H1 (cell line): ENCODE results near the gene LIPA. TPM values are rescaled to one million over a fixed set of nuclear protein-coding genes. Genes with fewer than 3 reads are reported as not detected.

Experiments used
- CTCF ChIA-PET: fragments of 300-600 bp; sonication (Branson Sonifier 250); formaldehyde crosslinking; loops from one replicate; lab custom pipeline; 2021; ENCODE audit not compliant: partially characterized antibody; lab: Charles Lee
- POLR2A ChIA-PET: fragments of 300-600 bp; sonication (Branson Sonifier 250); formaldehyde crosslinking; loops from one replicate; lab custom pipeline; 2021; ENCODE audit warnings: inconsistent platforms; ENCODE audit not compliant: partially characterized antibody; lab: Charles Lee
- DNase-seq, 2 experiments: peaks; one replicate each; pipeline versions ENCODE4 v3.0.0 to v3.0.0-alpha.2; 2010 to 2022; ENCODE audit warnings: low spot score in 2 of 2, low read depth in 1 of 2, mixed read lengths in 1 of 2
- FAIRE-seq: peaks from 2 replicates; lab custom pipeline; 2011; peaks lifted over from hg19 to GRCh38; lab: Jason Lieb, UNC
- H2AFZ ChIP-seq: 2 replicates; pipeline ENCODE4 v1.8.1; 2012; ENCODE audit warnings: low read length, inconsistent platforms
- H2AK5ac ChIP-seq: 2 replicates; pipeline ENCODE4 v1.6.1; 2013; ENCODE audit warnings: low read depth, low read length
- H2BK120ac ChIP-seq: replicated peaks from 2 replicates; pipeline ENCODE3; 2013; ENCODE audit warnings: low read depth, low read length, inconsistent platforms
- H2BK12ac ChIP-seq: 2 replicates; pipeline ENCODE4 v1.6.1; 2013; ENCODE audit warnings: low read depth, low read length
- H2BK15ac ChIP-seq: 2 replicates; pipeline ENCODE4 v1.6.1; 2013; ENCODE audit warnings: low read length
- H2BK20ac ChIP-seq: 2 replicates; pipeline ENCODE4 v1.6.1; 2013; ENCODE audit warnings: low read length
- H2BK5ac ChIP-seq: 2 replicates; pipeline ENCODE4 v1.6.1; 2013; ENCODE audit warnings: low read depth, low read length
- H3K14ac ChIP-seq: 2 replicates; pipeline ENCODE4 v1.6.1; 2013; ENCODE audit warnings: inconsistent platforms; ENCODE audit not compliant: insufficient read length
- H3K18ac ChIP-seq: 2 replicates; pipeline ENCODE4 v1.6.1; 2013; ENCODE audit warnings: low read length; ENCODE audit errors: extremely low read depth
- H3K23ac ChIP-seq: 2 replicates; pipeline ENCODE4 v1.6.1; 2013; ENCODE audit warnings: inconsistent platforms; ENCODE audit not compliant: insufficient read length
- H3K23me2 ChIP-seq: 2 replicates; pipeline ENCODE4 v1.6.1; 2013; ENCODE audit warnings: low read depth, low read length
- H3K27ac ChIP-seq: 2 replicates; pipeline ENCODE4 v1.6.1; 2011; ENCODE audit warnings: low read depth, low read length, inconsistent platforms
- H3K27me3 ChIP-seq, 4 experiments: replicated peaks in 1 of 4; 1 replicate in 1 of 4; 2 replicates in 3 of 4; pipeline versions ENCODE4 v1.6.1 to v1.8.1; 2011 to 2013; ENCODE audit warnings: low read length in 3 of 4, mild to moderate bottlenecking in 3 of 4, inconsistent platforms in 2 of 4, mixed read lengths in 2 of 4, moderate library complexity in 1 of 4; ENCODE audit not compliant: control insufficient read depth in 3 of 4, insufficient read depth in 3 of 4; ENCODE audit errors: extremely low read depth in 1 of 4
- H3K36me3 ChIP-seq, 4 experiments: 2 replicates each; pipeline versions ENCODE4 v1.6.1 to v1.8.1; 2011 to 2013; ENCODE audit warnings: mild to moderate bottlenecking in 4 of 4, low read length in 3 of 4, moderate library complexity in 2 of 4, control low read depth in 1 of 4, inconsistent platforms in 1 of 4; ENCODE audit not compliant: insufficient read depth in 4 of 4, control insufficient read depth in 2 of 4
- H3K4ac ChIP-seq: replicated peaks from 2 replicates; pipeline ENCODE3; 2013; ENCODE audit warnings: low read length, low read depth, mixed read lengths, inconsistent platforms; ENCODE audit not compliant: insufficient read length
- H3K4me1 ChIP-seq, 4 experiments: replicated peaks in 1 of 4; 1 replicate in 1 of 4; 2 replicates in 3 of 4; pipeline versions ENCODE4 v1.6.1 to v1.8.1; 2011 to 2013; ENCODE audit warnings: low read length in 3 of 4, inconsistent platforms in 2 of 4, mixed read lengths in 1 of 4; ENCODE audit not compliant: insufficient read depth in 4 of 4, control insufficient read depth in 3 of 4
- H3K4me2 ChIP-seq, 2 experiments: 2 replicates each; pipeline versions ENCODE4 v1.6.1 to v1.8.1; 2011 to 2013; ENCODE audit warnings: low read depth in 2 of 2, low read length in 2 of 2, control low read depth in 1 of 2, inconsistent platforms in 1 of 2, mild to moderate bottlenecking in 1 of 2; ENCODE audit not compliant: insufficient read depth in 1 of 2
- H3K4me3 ChIP-seq, 4 experiments: fragments of 200-600, 300-600 bp in 1 of 4; sonication (generic), shearing (Covaris generic), sonication (Bioruptor Twin) in 1 of 4; 2 replicates each; pipeline versions ENCODE4 v1.5.1 to v1.8.1; 2011 to 2016; ENCODE audit warnings: low read length in 4 of 4, low read depth in 3 of 4, control low read depth in 2 of 4, inconsistent platforms in 2 of 4, mild to moderate bottlenecking in 2 of 4, mixed read lengths in 1 of 4, moderate library complexity in 1 of 4; ENCODE audit not compliant: insufficient read depth in 2 of 4; ENCODE audit errors: extremely low read depth in 1 of 4
- H3K56ac ChIP-seq: replicated peaks from 2 replicates; pipeline ENCODE3; 2013; ENCODE audit warnings: low read depth, mild to moderate bottlenecking, mixed read lengths, low read length, inconsistent platforms; ENCODE audit not compliant: insufficient read length
- H3K79me1 ChIP-seq: 2 replicates; pipeline ENCODE4 v1.6.1; 2013; ENCODE audit warnings: low read depth, low read length, control low read depth
- H3K79me2 ChIP-seq, 2 experiments: 2 replicates each; pipeline versions ENCODE4 v1.6.1 to v1.8.1; 2012 to 2013; ENCODE audit warnings: low read length in 2 of 2, mild to moderate bottlenecking in 2 of 2, inconsistent platforms in 1 of 2; ENCODE audit not compliant: insufficient read depth in 2 of 2, control insufficient read depth in 1 of 2
- H3K9ac ChIP-seq, 4 experiments: replicated peaks in 1 of 4; 1 replicate in 1 of 4; 2 replicates in 3 of 4; pipeline versions ENCODE4 v1.6.1 to v1.8.1; 2011 to 2013; ENCODE audit warnings: low read depth in 3 of 4, low read length in 3 of 4, control low read depth in 2 of 4, mild to moderate bottlenecking in 2 of 4, moderate library complexity in 2 of 4, inconsistent platforms in 1 of 4; ENCODE audit errors: extremely low read depth in 1 of 4
- H3K9me3 ChIP-seq, 2 experiments: 2 replicates each; pipeline versions ENCODE4 v1.6.1 to v1.8.1; 2012 to 2013; ENCODE audit warnings: mild to moderate bottlenecking in 2 of 2, moderate library complexity in 2 of 2, control low read depth in 1 of 2, inconsistent platforms in 1 of 2, low read depth in 1 of 2, low read length in 1 of 2, mixed read lengths in 1 of 2; ENCODE audit not compliant: insufficient read depth in 2 of 2
- H4K20me1 ChIP-seq, 2 experiments: replicated peaks in 1 of 2; 2 replicates each; pipeline versions ENCODE3 to v1.8.1; 2011 to 2013; ENCODE audit warnings: inconsistent platforms in 2 of 2, low read length in 2 of 2, mild to moderate bottlenecking in 1 of 2; ENCODE audit not compliant: insufficient read depth in 2 of 2, control insufficient read depth in 1 of 2
- H4K5ac ChIP-seq: 2 replicates; pipeline ENCODE4 v1.6.1; 2013; ENCODE audit warnings: low read length, low read depth, mixed read lengths, inconsistent platforms; ENCODE audit not compliant: insufficient read length
- H4K8ac ChIP-seq: 2 replicates; pipeline ENCODE4 v1.8.0; 2013; ENCODE audit warnings: mild to moderate bottlenecking, moderate library complexity, low read length, inconsistent platforms; ENCODE audit not compliant: insufficient read depth; ENCODE audit errors: extremely low read depth
- H4K91ac ChIP-seq: replicated peaks from 2 replicates; pipeline ENCODE3; 2013; ENCODE audit warnings: low read length, mixed read lengths, inconsistent platforms; ENCODE audit not compliant: insufficient read length
- BRCA1 ChIP-seq: IDR thresholded peaks from 2 replicates; pipeline ENCODE4 v1.6.1; 2012; ENCODE audit warnings: low read depth, low read length, improper control_type of control experiment
- CBX5 ChIP-seq: fragments of 300-800, 300-1000 bp; sonication (generic); IDR thresholded peaks from 2 replicates; pipeline ENCODE4 v1.7.1; 2016; ENCODE audit warnings: antibody characterized with exemption, low read length, low read depth
- CBX8 ChIP-seq: fragments of 300-800, 300-1000 bp; sonication (generic); IDR thresholded peaks from 2 replicates; pipeline ENCODE4 v1.7.1; 2016; ENCODE audit warnings: low read depth, low read length, borderline replicate concordance
- FOSL1 ChIP-seq: IDR thresholded peaks from 2 replicates; pipeline ENCODE4 v1.6.1; 2011; ENCODE audit warnings: mild to moderate bottlenecking, low read depth, low read length, moderate library complexity; ENCODE audit not compliant: insufficient read depth
- HDAC6 ChIP-seq: IDR thresholded peaks from one replicate; pipeline ENCODE4 v1.7.1; 2012; ENCODE audit warnings: low read depth, mild to moderate bottlenecking, inconsistent platforms, low read length, moderate library complexity
- RAD21 ChIP-seq, 2 experiments: IDR thresholded peaks in 1 of 2; conservative IDR thresholded peaks in 1 of 2; 2 replicates each; pipeline ENCODE4 v1.6.1; 2011; ENCODE audit warnings: low read depth in 2 of 2, low read length in 2 of 2, improper control_type of control experiment in 1 of 2, inconsistent platforms in 1 of 2, mild to moderate bottlenecking in 1 of 2, moderate library complexity in 1 of 2
- RXRA ChIP-seq: IDR thresholded peaks from 2 replicates; pipeline ENCODE4 v1.6.1; 2011; ENCODE audit warnings: low read depth, mild to moderate bottlenecking, low read length, moderate library complexity; ENCODE audit not compliant: insufficient read depth
- SP2 ChIP-seq: IDR thresholded peaks from 2 replicates; pipeline ENCODE4 v1.6.1; 2012; ENCODE audit warnings: mild to moderate bottlenecking, low read length, inconsistent platforms
- TAF1 ChIP-seq: IDR thresholded peaks from 2 replicates; pipeline ENCODE4 v1.6.1; 2011; ENCODE audit warnings: mild to moderate bottlenecking, low read depth, low read length
- TAF7 ChIP-seq: optimal IDR thresholded peaks from 2 replicates; pipeline ENCODE3; 2011; ENCODE audit warnings: low read depth, mild to moderate bottlenecking, inconsistent platforms, low read length, moderate library complexity, borderline replicate concordance
- TEAD4 ChIP-seq: IDR thresholded peaks from 2 replicates; pipeline ENCODE4 v1.6.1; 2012; ENCODE audit warnings: low read depth, low read length, inconsistent platforms, mixed read lengths
- WGBS, 2 experiments: shearing (Covaris generic) in 1 of 2; methylation state at CpG; one replicate each; pipeline versions ENCODE4 v1.1.6 to v1.1.7; 2013 to 2015; ENCODE audit warnings: low lambda C conversion rate in 2 of 2, mixed read lengths in 2 of 2, inconsistent platforms in 1 of 2, low coverage in 1 of 2, missing lambda C conversion rate in 1 of 2; ENCODE audit not compliant: insufficient replicate concordance in 2 of 2, insufficient coverage in 1 of 2, insufficient read length in 1 of 2; ENCODE audit errors: extremely low coverage in 1 of 2, missing lambda C conversion rate in 1 of 2; 5-methylcytosine and 5-hydroxymethylcytosine counted together
- polyA plus RNA-seq, 7 experiments: library from polyadenylated mRNA; depleted of rRNA in 3 of 7; stranded (reverse) in 5 of 7; unstranded in 2 of 7; fragments of >200 nt in 5 of 7; fragments of 200-250 nt in 2 of 7; gene quantifications; 1 replicate in 5 of 7; 2 replicates in 1 of 7; 4 replicates in 1 of 7; pipeline versions ENCODE4 v1.2.1 to v1.2.3, GENCODE V29; 2011 to 2013; ENCODE audit warnings: missing spikeins in 2 of 7, mixed read lengths in 2 of 7
- total RNA-seq: library from RNA; stranded (reverse); fragmentation: NEBNext Ultra II Directional; extraction: Animal tissue kit (Norgen Biotek cat#: 25700); gene quantifications from 2 replicates; pipeline ENCODE4 v1.2.1, GENCODE V29; 2021
- TF ChIP-seq, protein P1 (sequence below), 3 experiments: IDR thresholded peaks; 1 replicate in 2 of 3; 2 replicates in 1 of 3; pipeline versions ENCODE4 v1.5.1 to v1.6.1; 2011; ENCODE audit warnings: low read length in 3 of 3, mild to moderate bottlenecking in 3 of 3, inconsistent platforms in 2 of 3, low read depth in 1 of 3, moderate library complexity in 1 of 3; ENCODE audit not compliant: insufficient read depth in 1 of 3; ENCODE audit errors: control extremely low read depth in 1 of 3

Gene LIPA
- total and polyA plus RNA-seq, 2 of the 8 experiments (the other 6 are each of a cell fraction or from before 2014, with no cell fraction given), result 18.1 to 32.4 TPM

DNA sequence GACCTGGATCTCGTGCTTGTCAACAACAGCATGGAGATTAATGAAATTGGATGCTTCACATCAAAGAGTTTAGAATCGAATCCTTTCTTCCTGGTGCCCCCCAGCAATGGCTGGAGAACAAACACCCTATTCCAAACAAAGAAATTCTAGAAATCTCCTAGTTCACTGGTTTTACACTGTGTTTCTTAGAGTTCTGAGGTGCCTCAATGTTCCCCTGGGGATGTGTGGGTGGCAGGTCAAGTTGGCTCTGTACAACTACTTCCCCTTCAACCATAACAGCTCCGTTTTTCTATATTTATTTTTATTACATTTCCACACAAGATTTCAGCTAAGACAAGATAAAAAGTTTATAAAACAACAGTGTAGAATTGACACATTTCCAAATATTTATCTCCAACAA is 66.9 kb downstream of the LIPA start:
- Histone ChIP-seq H3K14ac (no peak overlapping the region), H4K20me1 (no peaks in the 10 kb centered on the region), H2BK5ac (no peak overlapping the region), H3K4ac (no peak overlapping the region), H3K4me2 (no peak overlapping the region), H2BK20ac (no peak overlapping the region), H3K27ac (no peak overlapping the region), H3K36me3 (no peaks in the 10 kb centered on the region), H2AK5ac (no peak overlapping the region), H3K79me2 (no peaks in the 10 kb centered on the region), H3K9ac (no peak overlapping the region), H3K23ac (no peak overlapping the region), H3K4me1 (peaks cover 0 to 2% (median 0%) of the 10 kb centered on the region in 4 experiments; a peak in 2 of 7 replicates), H2BK120ac (no peak overlapping the region), H3K18ac (no peak overlapping the region), H4K5ac (no peak overlapping the region), H3K23me2 (no peaks in the 10 kb centered on the region), H4K91ac (no peak overlapping the region), H3K79me1 (no peaks in the 10 kb centered on the region), H3K4me3 (no peak overlapping the region), H4K8ac (no peak overlapping the region), H3K9me3 (no peaks in the 10 kb centered on the region), H3K27me3 (peaks cover 0 to 1% (median 0%) of the 10 kb centered on the region in 4 experiments; a peak in 1 of 7 replicates), H2BK15ac (no peak overlapping the region), H2AFZ (no peak overlapping the region), H2BK12ac (no peak overlapping the region), H3K56ac (no peak overlapping the region)
- ChIA-PET POLR2A (no interaction called here), CTCF (interaction anchor here (0.6 to 1.6 kb wide), 5 partner anchors 29 to 208 kb away, joined by 3 to 5 read pairs (median 3); partner anchors contain the start of gene IFIT1)
- FAIRE-seq (no peak), DNase-seq (no peak)
- TF ChIP-seq RAD21 (IDR thresholded peaks at IDR 0.05 in 1 of 2, conservative IDR thresholded peaks at IDR 0.05 in 1 of 2; ENCODE audit: low read depth in 2 of 2, low read length in 2 of 2), result no peak
- TF ChIP-seq SP2, result no peak
- no peak for TF ChIP-seq CBX5
- TF ChIP-seq TAF7, result no peak
- TF ChIP-seq, protein P1, sequence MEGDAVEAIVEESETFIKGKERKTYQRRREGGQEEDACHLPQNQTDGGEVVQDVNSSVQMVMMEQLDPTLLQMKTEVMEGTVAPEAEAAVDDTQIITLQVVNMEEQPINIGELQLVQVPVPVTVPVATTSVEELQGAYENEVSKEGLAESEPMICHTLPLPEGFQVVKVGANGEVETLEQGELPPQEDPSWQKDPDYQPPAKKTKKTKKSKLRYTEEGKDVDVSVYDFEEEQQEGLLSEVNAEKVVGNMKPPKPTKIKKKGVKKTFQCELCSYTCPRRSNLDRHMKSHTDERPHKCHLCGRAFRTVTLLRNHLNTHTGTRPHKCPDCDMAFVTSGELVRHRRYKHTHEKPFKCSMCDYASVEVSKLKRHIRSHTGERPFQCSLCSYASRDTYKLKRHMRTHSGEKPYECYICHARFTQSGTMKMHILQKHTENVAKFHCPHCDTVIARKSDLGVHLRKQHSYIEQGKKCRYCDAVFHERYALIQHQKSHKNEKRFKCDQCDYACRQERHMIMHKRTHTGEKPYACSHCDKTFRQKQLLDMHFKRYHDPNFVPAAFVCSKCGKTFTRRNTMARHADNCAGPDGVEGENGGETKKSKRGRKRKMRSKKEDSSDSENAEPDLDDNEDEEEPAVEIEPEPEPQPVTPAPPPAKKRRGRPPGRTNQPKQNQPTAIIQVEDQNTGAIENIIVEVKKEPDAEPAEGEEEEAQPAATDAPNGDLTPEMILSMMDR (IDR thresholded peaks at IDR 0.05; ENCODE audit: control extremely low read depth in 1 of 3, insufficient read depth in 1 of 3, low read depth in 1 of 3, low read length in 3 of 3), result no peak
- no peak for TF ChIP-seq TEAD4
- no peak for TF ChIP-seq HDAC6
- no peak for TF ChIP-seq FOSL1
- TF ChIP-seq CBX8, result no peak
- TF ChIP-seq TAF1, result no peak
- no peak for TF ChIP-seq BRCA1
- no peak for TF ChIP-seq RXRA
- WGBS, 2 experiments, result 94% methylated on average over 3 of the region's 3 CpGs; no CpG with 5 or more reads in 1 of the 2 experiments
